Jurkat, Clone E6-1 (cell line): ENCODE results near the gene RRN3.
"Not testable (repeated sequence)": the region's sequence is repeated elsewhere in the genome, so short reads cannot be mapped to it uniquely, and the experiment has no call there.

Source experiments
- DNase-seq: peaks from one replicate; pipeline ENCODE4 v3.0.0-alpha.2; 2011; ENCODE audit warnings: low read depth, low spot score
- H3K4me3 ChIP-seq: 2 replicates; pipeline ENCODE4 v1.5.1; 2011; ENCODE audit warnings: mild to moderate bottlenecking, low read length, control low read depth, moderate library complexity

Gene RRN3

GRCh38 chr16:15055141-15056053 lies 38.7 kb downstream of the RRN3 start:
- peak; percentile 56 for DNase-seq
- H3K4me3 ChIP-seq, result peak overlapping the region; percentile 84

GRCh38 chr16:15054357-15055140 lies 39.5 kb downstream of the RRN3 start:
- no peak for DNase-seq

GRCh38 chr16:15053904-15054303 lies 40.2 kb downstream of the RRN3 start:
- no peak for DNase-seq
- H3K4me3 ChIP-seq, result no peak overlapping the region

More at GRCh38 chr16:15054357-15055140, 39.5 kb downstream of the RRN3 start:
- H3K4me3 ChIP-seq, result peak overlapping the region; percentile 84

GRCh38 chr16:15052747-15053476 lies 41.2 kb downstream of the RRN3 start:
- no peak overlapping the region for H3K4me3 ChIP-seq
- DNase-seq, result no peak

- no peak for DNase-seq
- H3K4me3 ChIP-seq, result no peak overlapping the region
These were observed 42.6 kb downstream of the RRN3 start for GRCh38 chr16:15051387-15051951.

GRCh38 chr16:15050440-15050839 lies 43.6 kb downstream of the RRN3 start:
- DNase-seq, result not testable (repeated sequence)

GRCh38 chr16:15049581-15050180 lies 44.4 kb downstream of the RRN3 start:
- no peak overlapping the region for H3K4me3 ChIP-seq
- no peak for DNase-seq

More at GRCh38 chr16:15050440-15050839, 43.6 kb downstream of the RRN3 start:
- H3K4me3 ChIP-seq, result not testable (repeated sequence)

GRCh38 chr16:15046692-15047376 lies 47.2 kb downstream of the RRN3 start:
- DNase-seq, result no peak
- H3K4me3 ChIP-seq, result no peak overlapping the region

GRCh38 chr16:15045270-15045669 lies 48.8 kb downstream of the RRN3 start:
- DNase-seq, H3K4me3 ChIP-seq: not testable (repeated sequence)

- H3K4me3 ChIP-seq, result no peak overlapping the region
- DNase-seq, result no peak
These were observed 49.8 kb downstream of the RRN3 start for GRCh38 chr16:15044286-15044685.

GRCh38 chr16:15043344-15043743 lies 50.7 kb downstream of the RRN3 start:
- DNase-seq, result no peak
- H3K4me3 ChIP-seq, result no peak overlapping the region

GRCh38 chr16:15041271-15042004 lies 52.6 kb downstream of the RRN3 start:
- no peak overlapping the region for H3K4me3 ChIP-seq
- no peak for DNase-seq

GRCh38 chr16:15038689-15039088 lies 55.4 kb downstream of the RRN3 start:
- no peak overlapping the region for H3K4me3 ChIP-seq
- DNase-seq, result no peak

GRCh38 chr16:15037745-15038144 lies 56.3 kb downstream of the RRN3 start:
- no peak for DNase-seq
- H3K4me3 ChIP-seq, result no peak overlapping the region

GRCh38 chr16:15037003-15037402 lies 57.1 kb downstream of the RRN3 start:
- no peak for DNase-seq
- H3K4me3 ChIP-seq, result no peak overlapping the region

GRCh38 chr16:15035163-15035729 lies 58.8 kb downstream of the RRN3 start:
- no peak overlapping the region for H3K4me3 ChIP-seq
- no peak for DNase-seq
